GM21723 (cell line): ENCODE measurements around the gene DAB1.

ENCODE experiments used
- ATAC-seq: cut with Tn5 transposase; IDR thresholded peaks from one replicate; pipeline ENCODE4 v1.9.1; 2021; ENCODE audit warnings: mild to moderate bottlenecking, moderate library complexity; ENCODE audit not compliant: unreplicated experiment

The DAB1 gene

GRCh38 chr1:56995414-56996100, 428.3 kb downstream of the DAB1 start:
- no peak for ATAC-seq

GRCh38 chr1:56993475-56993874, 430.4 kb downstream of the DAB1 start:
- ATAC-seq, result no peak

- ATAC-seq, result no peak
Observed at GRCh38 chr1:56992318-56993125, 431.3 kb downstream of the DAB1 start.

- ATAC-seq, result no peak
Observed at GRCh38 chr1:56991576-56991975, 432.3 kb downstream of the DAB1 start.

GRCh38 chr1:56986397-56986796, 437.5 kb downstream of the DAB1 start:
- ATAC-seq, result no peak

GRCh38 chr1:56985857-56986256, 438.0 kb downstream of the DAB1 start:
- ATAC-seq, result no peak

GRCh38 chr1:56983484-56983883, 440.4 kb downstream of the DAB1 start:
- ATAC-seq, result no peak

GRCh38 chr1:56979986-56980755, 443.7 kb downstream of the DAB1 start:
- no peak for ATAC-seq

- no peak for ATAC-seq
Observed at GRCh38 chr1:56978819-56979218, 445.0 kb downstream of the DAB1 start.

GRCh38 chr1:56977910-56978309, 445.9 kb downstream of the DAB1 start:
- ATAC-seq, result no peak

GRCh38 chr1:56975446-56975845, 448.4 kb downstream of the DAB1 start:
- no peak for ATAC-seq

GRCh38 chr1:56973923-56974742, 449.7 kb downstream of the DAB1 start:
- no peak for ATAC-seq

- no peak for ATAC-seq
Observed at GRCh38 chr1:56972976-56973375, 450.9 kb downstream of the DAB1 start.

- no peak for ATAC-seq
Observed at GRCh38 chr1:56970280-56970679, 453.6 kb downstream of the DAB1 start.

- ATAC-seq, result no peak
Observed at GRCh38 chr1:56968878-56969495, 454.9 kb downstream of the DAB1 start.

GRCh38 chr1:56967900-56968832, 455.7 kb downstream of the DAB1 start:
- no peak for ATAC-seq

GRCh38 chr1:56967355-56967754, 456.5 kb downstream of the DAB1 start:
- ATAC-seq, result no peak

GRCh38 chr1:56966698-56966999, 457.2 kb downstream of the DAB1 start:
- ATAC-seq, result no peak

- no peak for ATAC-seq
Observed at GRCh38 chr1:56965916-56966697, 457.8 kb downstream of the DAB1 start, which contains the start of gene C8B. C8B (minus strand) TSS chr1:56966015; CDS start chr1:56965948, 67 bp downstream.
